H7 (cell line): ENCODE results near the gene DHRS7B. TPM values are rescaled to one million over a fixed set of nuclear protein-coding genes. Genes with fewer than 3 reads are reported as not detected.
"Not testable (repeated sequence)": the region's sequence is repeated elsewhere in the genome, so short reads cannot be mapped to it uniquely, and the experiment has no call there.

Source experiments
- DNase-seq: peaks from one replicate; pipeline ENCODE4 v3.0.0; 2012
- H3K27me3 ChIP-seq: 2 replicates; pipeline ENCODE4 v1.6.0; 2011; ENCODE audit warnings: mild to moderate bottlenecking, low read length; ENCODE audit not compliant: control insufficient read depth, insufficient read depth
- H3K36me3 ChIP-seq: replicated peaks from 2 replicates; pipeline ENCODE4 v1.5.1; 2011; ENCODE audit warnings: low read length; ENCODE audit not compliant: control insufficient read depth, insufficient read depth
- H3K4me3 ChIP-seq: 2 replicates; pipeline ENCODE4 v1.5.1; 2011; ENCODE audit warnings: low read depth, mild to moderate bottlenecking, control low read depth, low read length, moderate library complexity; ENCODE audit not compliant: insufficient read depth
- total RNA-seq: library from RNA; depleted of rRNA; stranded (reverse); fragments of >200 nt; shearing (Covaris generic); gene quantifications from 2 replicates; pipeline ENCODE4 v1.2.3, GENCODE V29; 2014

DHRS7B gene
- total RNA-seq, 1 experiment from 2014 or later = 54.6 TPM

DNA sequence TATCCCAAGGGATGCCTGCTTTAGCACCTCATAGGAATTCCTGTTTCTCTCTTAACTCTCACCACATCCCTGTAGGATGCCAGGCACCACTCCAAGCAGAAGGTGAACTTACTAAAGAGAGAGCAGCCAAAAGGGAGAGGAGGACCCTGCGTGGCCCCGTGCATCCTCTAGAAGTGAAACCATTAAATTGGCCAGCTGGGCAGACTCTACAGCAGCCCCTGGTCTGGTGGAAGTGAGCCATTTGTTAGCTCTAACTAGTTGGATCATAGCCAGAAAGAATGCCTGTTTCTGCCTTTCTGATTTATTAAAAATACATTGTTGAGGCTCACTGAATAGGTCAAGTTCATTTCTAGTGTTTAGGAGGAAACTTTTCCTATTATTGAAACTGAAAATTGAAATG is 64.9 kb downstream of the DHRS7B start:
- H3K4me3 ChIP-seq = no peak overlapping the region
- DNase-seq = no peak
- H3K36me3 ChIP-seq = no peaks in the 10 kb centered on the region
- no peaks in the 10 kb centered on the region for H3K27me3 ChIP-seq

- not testable (repeated sequence) for H3K4me3 ChIP-seq, DNase-seq, H3K27me3 ChIP-seq, H3K36me3 ChIP-seq
These were observed 65.7 kb downstream of the DHRS7B start for GRCh38 chr17:21192414-21192813.

DNA sequence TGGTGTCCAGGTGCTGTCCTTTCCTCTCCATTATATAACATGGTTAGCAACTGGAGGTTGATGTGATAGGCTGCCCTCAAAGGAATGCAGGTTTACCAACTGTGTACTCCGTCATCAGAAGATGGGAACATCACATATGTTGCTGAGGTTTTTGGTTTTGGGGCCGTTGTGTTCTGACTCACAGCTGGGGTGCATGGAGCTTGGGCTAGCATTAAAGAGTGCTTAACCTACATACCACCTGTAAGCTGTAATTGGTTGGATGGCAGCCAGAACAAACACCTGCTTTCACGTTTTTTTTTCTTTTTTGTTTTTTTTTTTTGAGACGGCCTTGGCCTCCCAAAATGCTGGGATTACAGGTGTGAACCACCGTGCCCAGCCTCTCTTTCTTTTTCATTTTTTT is 66.3 kb downstream of the DHRS7B start:
- Histone ChIP-seq H3K4me3 (no peak overlapping the region), H3K27me3 (no peaks in the 10 kb centered on the region), H3K36me3 (peaks cover 6% of the 10 kb centered on the region)
- no peak for DNase-seq

DNA sequence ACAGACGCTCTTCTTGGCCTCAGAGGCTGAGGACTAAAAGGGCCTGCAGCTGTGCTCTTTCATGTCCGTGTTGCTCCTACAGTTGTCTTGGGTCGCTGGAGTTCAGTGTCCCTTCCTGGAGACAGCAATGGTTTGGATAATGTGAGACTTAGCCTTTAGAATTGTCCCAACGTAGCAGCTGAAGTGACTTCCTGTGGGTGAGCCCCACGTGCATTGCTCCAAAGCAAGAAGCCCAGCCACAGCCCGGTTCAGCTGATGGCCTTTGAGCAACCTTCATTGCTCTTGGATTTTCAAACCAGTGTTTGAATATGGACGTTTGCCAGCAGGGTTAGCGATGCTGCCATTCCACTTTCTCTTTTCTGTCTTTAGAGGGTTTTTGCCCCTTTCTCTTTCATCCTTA is 67.5 kb downstream of the DHRS7B start:
- Histone ChIP-seq H3K4me3 (no peak overlapping the region), H3K27me3 (no peaks in the 10 kb centered on the region), H3K36me3 (peaks cover 10% of the 10 kb centered on the region)
- DNase-seq = no peak

DNA sequence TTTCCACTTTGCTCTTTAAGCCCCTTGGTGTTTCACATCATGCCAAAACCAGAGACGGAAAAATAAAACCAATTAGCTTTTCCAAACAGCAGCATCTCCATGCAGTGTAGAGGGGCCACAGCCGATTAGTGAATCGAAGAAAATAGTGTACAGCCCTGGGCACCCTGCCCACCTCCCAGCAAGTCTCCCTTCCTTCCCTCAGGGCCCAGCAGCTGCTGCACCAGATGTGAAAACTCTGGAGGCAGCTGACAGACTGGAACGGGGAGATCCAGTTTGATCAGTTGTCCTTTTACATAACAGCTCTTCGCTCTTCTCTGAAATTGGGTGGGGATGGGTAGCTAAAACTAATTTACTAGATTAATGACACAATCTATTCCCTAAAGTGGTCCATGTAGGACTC is 67.9 kb downstream of the DHRS7B start:
- no peaks in the 10 kb centered on the region for H3K27me3 ChIP-seq
- no peak overlapping the region for H3K4me3 ChIP-seq
- peaks cover 10% of the 10 kb centered on the region for H3K36me3 ChIP-seq
- no peak for DNase-seq

DNA sequence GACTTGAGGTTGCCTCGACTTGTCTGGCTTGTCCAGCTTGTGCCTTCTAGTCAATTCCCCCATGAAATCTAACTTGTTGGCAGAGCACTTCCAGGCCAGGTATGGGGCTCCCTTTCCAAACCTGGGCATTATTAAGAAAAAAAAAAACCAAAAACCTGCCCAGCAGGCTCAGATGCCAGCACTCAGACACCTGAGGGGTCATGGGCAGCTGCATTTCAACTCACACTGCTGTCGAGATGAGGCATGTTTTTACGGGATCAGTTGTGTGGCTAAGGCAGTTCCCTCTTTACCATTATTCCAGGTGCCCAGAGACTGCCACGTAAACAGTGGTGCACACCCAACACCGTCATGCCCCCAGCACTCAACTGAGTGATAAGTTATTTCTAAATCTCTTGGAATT is 69.4 kb downstream of the DHRS7B start:
- Histone ChIP-seq H3K36me3 (peaks cover 10% of the 10 kb centered on the region), H3K27me3 (no peaks in the 10 kb centered on the region), H3K4me3 (no peak overlapping the region)
- no peak for DNase-seq

DNA sequence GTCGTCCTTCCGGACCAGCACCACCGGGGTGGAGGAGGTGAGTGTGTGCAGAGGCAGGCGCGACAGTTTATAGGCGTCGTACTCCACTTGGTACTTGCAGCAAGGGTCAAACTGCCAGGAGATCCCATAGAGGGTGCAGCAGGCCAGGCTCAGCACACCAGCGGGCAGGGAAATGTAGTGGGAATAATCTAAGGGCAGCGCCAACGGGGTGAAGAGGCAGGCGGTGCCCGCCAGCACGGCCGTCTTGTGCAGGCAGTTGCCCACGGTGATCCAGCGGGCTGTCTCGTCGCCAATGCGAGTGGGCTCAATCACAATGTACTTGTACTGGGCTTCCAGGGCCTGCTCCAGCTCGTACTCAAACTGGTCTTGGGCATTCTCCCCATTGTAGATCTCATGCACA is 71.6 kb downstream of the DHRS7B start:
- H3K36me3 ChIP-seq = peaks cover 10% of the 10 kb centered on the region
- no peak for DNase-seq
- H3K27me3 ChIP-seq = no peaks in the 10 kb centered on the region
- H3K4me3 ChIP-seq = no peak overlapping the region

DNA sequence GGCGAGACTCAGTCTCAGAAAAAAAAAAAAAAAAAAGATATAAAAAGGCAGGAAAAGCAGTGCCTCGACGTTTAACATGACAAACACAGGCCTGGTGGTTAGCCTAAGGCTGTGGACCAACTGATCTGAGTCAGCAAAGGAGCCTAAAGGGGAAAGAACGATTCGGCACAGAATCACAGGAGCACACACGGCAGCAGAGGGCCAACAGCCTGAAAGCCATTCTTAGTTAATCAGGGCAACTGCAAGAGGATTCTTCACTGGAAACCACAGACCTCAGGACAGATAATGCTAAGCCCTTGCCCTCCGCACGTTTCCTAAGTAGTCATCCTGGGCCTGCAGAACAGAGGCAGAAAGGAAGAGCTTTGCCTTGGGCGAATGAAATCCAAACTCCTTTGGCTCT is 72.5 kb downstream of the DHRS7B start:
- DNase-seq = peak; percentile 80
- Histone ChIP-seq H3K36me3 (peaks cover 10% of the 10 kb centered on the region), H3K4me3 (no peak overlapping the region), H3K27me3 (no peaks in the 10 kb centered on the region)

GRCh38 chr17:21199856-21200255 is 73.1 kb downstream of the DHRS7B start:
- DNase-seq = peak; percentile 91

DNA sequence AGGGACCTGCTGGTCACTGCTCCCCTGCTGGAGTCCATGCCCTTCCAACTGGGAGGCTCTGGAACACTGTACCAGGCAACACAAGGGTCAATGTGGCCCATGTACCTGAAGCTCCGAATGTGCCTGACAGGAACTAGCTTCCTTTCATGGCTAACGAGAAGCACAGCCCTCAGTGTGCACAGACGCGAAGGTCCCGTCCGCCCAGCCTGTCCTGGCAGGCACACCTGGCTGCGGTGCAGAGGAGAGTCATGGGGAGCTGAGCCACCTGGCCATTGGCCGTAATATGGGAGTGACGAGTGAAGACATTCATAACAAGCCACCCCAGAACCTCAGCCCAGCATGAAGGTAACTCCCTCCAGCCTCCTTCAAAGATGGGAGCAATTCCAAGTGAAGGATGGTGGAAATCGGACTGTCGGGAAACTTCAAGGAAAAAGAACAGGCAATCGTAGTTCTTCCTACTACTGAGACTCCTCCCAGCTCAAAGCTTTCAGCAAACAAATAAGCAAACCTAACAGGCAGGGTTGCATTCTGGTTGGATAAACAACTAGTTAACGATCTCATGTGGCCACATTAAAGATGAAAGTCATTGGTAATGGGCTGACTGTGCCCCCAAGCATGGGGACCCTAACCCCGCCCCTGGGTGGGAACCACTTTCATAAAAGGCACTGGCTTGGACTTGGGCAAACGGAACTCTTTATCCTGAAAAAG is 74.0 kb downstream of the DHRS7B start:
- Histone ChIP-seq H3K4me3 (no peak overlapping the region), H3K27me3 (no peaks in the 10 kb centered on the region), H3K36me3 (peaks cover 10% of the 10 kb centered on the region)
- DNase-seq = no peak

More at GRCh38 chr17:21199856-21200255, 73.1 kb downstream of the DHRS7B start:
- no peaks in the 10 kb centered on the region for H3K27me3 ChIP-seq
- no peak overlapping the region for H3K4me3 ChIP-seq
- peaks cover 10% of the 10 kb centered on the region for H3K36me3 ChIP-seq

DNA sequence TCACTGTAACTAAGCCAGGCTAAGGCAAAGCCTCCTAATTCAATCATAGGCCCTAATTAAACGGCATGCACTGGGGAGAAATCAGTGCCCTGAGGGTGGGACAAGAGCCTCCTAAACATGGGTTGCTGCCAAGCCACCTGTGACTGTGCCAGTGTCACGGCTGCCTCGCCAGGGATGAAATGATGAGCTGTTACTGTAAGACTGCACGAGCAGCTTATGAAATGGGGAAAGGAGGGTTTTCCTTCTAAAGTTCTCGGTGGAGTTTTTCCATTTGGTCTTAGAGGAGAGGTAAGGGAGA is 74.5 kb downstream of the DHRS7B start:
- no peaks in the 10 kb centered on the region for H3K27me3 ChIP-seq
- DNase-seq = no peak
- peaks cover 10% of the 10 kb centered on the region for H3K36me3 ChIP-seq
- no peak overlapping the region for H3K4me3 ChIP-seq

GRCh38 chr17:21201874-21202273 is 75.1 kb downstream of the DHRS7B start:
- Histone ChIP-seq H3K27me3 (no peaks in the 10 kb centered on the region), H3K36me3 (peaks cover 10% of the 10 kb centered on the region), H3K4me3 (no peak overlapping the region)
- DNase-seq = peak; percentile 67

- no peak overlapping the region for H3K4me3 ChIP-seq
- peak; percentile 60 for DNase-seq
- peaks cover 6% of the 10 kb centered on the region for H3K36me3 ChIP-seq
- no peaks in the 10 kb centered on the region for H3K27me3 ChIP-seq
These were observed 75.7 kb downstream of the DHRS7B start for GRCh38 chr17:21202512-21202911.

DNA sequence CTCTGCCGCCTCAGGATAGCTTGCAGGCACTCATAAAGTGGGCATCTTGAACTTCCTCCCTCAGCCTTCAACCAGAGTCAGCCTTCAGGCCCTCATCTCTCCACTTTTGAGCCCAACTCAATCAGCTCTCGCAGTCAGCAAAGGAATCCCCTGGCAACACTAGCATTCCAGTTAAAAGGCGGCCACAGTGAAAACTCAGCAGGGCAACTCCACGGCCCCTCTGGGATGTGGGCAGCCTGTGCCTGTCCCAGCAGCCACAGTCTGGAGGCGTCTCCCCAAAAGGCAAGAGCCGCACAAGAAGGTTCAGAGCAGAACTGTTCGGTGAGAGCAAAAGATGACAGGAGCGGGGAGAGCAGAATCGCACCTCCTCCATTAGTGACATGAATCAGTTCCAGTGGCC is 78.2 kb downstream of the DHRS7B start:
- Histone ChIP-seq H3K36me3 (peaks cover 3% of the 10 kb centered on the region), H3K27me3 (no peaks in the 10 kb centered on the region), H3K4me3 (no peak overlapping the region)
- no peak for DNase-seq

DNA sequence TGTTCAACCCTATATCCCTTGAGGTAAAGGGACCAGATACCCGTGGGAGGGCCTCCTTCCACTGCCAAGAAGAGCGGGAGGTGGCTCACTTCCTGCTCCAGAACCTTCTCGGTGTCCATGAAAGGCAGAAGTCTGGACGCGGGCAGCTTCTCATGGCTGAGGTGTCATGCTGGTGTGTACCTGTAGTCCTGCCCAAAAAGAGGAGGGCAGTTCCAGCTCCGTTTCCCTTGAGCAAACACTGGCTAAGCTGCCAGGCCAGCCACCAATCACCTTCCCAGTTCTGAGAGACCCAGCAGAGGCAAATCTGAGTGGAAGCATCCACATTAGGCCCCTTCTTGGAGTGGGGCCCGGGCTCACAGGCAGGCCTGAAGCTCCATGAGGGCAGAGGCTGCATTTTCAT is 81.6 kb downstream of the DHRS7B start:
- H3K4me3 ChIP-seq = no peak overlapping the region
- H3K27me3 ChIP-seq = no peaks in the 10 kb centered on the region
- no peak for DNase-seq
- H3K36me3 ChIP-seq = peaks cover 9% of the 10 kb centered on the region
